Measurements from ENCODE around the gene CARHSP1.
"Not testable (repeated sequence)": the region's sequence is repeated elsewhere in the genome, so short reads cannot be mapped to it uniquely, and the experiment has no call there.

GRCh38 chr16:8875317-8875716 lies 6.5 kb upstream of the CARHSP1 start:
- TF ChIP-seq, protein P1, sequence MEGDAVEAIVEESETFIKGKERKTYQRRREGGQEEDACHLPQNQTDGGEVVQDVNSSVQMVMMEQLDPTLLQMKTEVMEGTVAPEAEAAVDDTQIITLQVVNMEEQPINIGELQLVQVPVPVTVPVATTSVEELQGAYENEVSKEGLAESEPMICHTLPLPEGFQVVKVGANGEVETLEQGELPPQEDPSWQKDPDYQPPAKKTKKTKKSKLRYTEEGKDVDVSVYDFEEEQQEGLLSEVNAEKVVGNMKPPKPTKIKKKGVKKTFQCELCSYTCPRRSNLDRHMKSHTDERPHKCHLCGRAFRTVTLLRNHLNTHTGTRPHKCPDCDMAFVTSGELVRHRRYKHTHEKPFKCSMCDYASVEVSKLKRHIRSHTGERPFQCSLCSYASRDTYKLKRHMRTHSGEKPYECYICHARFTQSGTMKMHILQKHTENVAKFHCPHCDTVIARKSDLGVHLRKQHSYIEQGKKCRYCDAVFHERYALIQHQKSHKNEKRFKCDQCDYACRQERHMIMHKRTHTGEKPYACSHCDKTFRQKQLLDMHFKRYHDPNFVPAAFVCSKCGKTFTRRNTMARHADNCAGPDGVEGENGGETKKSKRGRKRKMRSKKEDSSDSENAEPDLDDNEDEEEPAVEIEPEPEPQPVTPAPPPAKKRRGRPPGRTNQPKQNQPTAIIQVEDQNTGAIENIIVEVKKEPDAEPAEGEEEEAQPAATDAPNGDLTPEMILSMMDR (tag by site-specific recombination; IDR thresholded peaks at IDR 0.05) = not testable (repeated sequence)
- not testable (repeated sequence) for TF ChIP-seq ZNF398 (tag by site-specific recombination; IDR thresholded peaks at IDR 0.05); ZNF10 (tag by site-specific recombination; IDR thresholded peaks at IDR 0.05); TCF7L2 (IDR thresholded peaks at IDR 0.05; ENCODE audit: borderline replicate concordance, low read depth, low read length)
- TF ChIP-seq, protein P2, sequence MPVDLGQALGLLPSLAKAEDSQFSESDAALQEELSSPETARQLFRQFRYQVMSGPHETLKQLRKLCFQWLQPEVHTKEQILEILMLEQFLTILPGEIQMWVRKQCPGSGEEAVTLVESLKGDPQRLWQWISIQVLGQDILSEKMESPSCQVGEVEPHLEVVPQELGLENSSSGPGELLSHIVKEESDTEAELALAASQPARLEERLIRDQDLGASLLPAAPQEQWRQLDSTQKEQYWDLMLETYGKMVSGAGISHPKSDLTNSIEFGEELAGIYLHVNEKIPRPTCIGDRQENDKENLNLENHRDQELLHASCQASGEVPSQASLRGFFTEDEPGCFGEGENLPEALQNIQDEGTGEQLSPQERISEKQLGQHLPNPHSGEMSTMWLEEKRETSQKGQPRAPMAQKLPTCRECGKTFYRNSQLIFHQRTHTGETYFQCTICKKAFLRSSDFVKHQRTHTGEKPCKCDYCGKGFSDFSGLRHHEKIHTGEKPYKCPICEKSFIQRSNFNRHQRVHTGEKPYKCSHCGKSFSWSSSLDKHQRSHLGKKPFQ (tag by site-specific recombination; IDR thresholded peaks at IDR 0.05) = not testable (repeated sequence)
